ENCODE data around the gene MYCBPAP. TPM values are rescaled to one million over a fixed set of nuclear protein-coding genes. Genes with fewer than 3 reads are reported as not detected.
A peak's percentile ranks its signal among the peaks of the same experiment; 100 is the strongest.

The MYCBPAP gene
- total and polyA plus RNA-seq, 7 donors, result 0.05 to 0.99 (median 0.27) TPM; not detected in 2

GRCh38 chr17:50467114-50467854 is 41.0 kb upstream of the MYCBPAP start:
- no peak for DNase-seq
- no peak overlapping the region for H3K27ac ChIP-seq
- no peak overlapping the region for H3K4me3 ChIP-seq
- TF ChIP-seq CTCF (IDR thresholded peaks at IDR 0.05), result no peak
- no peaks in the 10 kb centered on the region for H3K9me3 ChIP-seq
- intact Hi-C loops (cut with DNase I), result loop anchor here in 1 of 2 donors (5.0 kb wide), 1 partner anchor 105 kb away; no protein-coding TSS in a partner anchor
- no peak for ATAC-seq
- 75 to 90% (median 85%) methylated on average over 7 of the region's 7 CpGs for WGBS, 3 donors
- H3K27me3 ChIP-seq (ENCODE audit: insufficient read depth in 3 of 3, low read length in 2 of 3), result no peaks in the 10 kb centered on the region
- H3K36me3 ChIP-seq (ENCODE audit: insufficient read depth in 1 of 2, low read depth in 1 of 2), result peaks cover 0 to 16% of the 10 kb centered on the region in 2 donors
- H3K4me1 ChIP-seq, result peaks cover 36% of the 10 kb centered on the region

- no peaks in the 10 kb centered on the region for H3K27me3 ChIP-seq (ENCODE audit: insufficient read depth in 3 of 3, low read length in 2 of 3)
- H3K36me3 ChIP-seq (ENCODE audit: insufficient read depth in 1 of 2, low read depth in 1 of 2), result peaks cover 0 to 10% of the 10 kb centered on the region in 2 donors
- no peak for TF ChIP-seq CTCF (IDR thresholded peaks at IDR 0.05)
- peaks cover 42% of the 10 kb centered on the region for H3K4me1 ChIP-seq
- DNase-seq, result no peak
- 57 to 76% (median 60%) methylated on average over 13 of the region's 13 CpGs for WGBS, 3 donors
- H3K9me3 ChIP-seq, result no peaks in the 10 kb centered on the region
- intact Hi-C loops (cut with DNase I), result loop anchor here in 1 of 2 donors (5.0 kb wide), 1 partner anchor 106 kb away; no protein-coding TSS in a partner anchor
- H3K4me3 ChIP-seq, result peak overlapping the region; percentile 65
- H3K27ac ChIP-seq, result no peak overlapping the region
- no peak for ATAC-seq
These were observed 40.4 kb upstream of the MYCBPAP start for GRCh38 chr17:50467855-50468303.

DNA sequence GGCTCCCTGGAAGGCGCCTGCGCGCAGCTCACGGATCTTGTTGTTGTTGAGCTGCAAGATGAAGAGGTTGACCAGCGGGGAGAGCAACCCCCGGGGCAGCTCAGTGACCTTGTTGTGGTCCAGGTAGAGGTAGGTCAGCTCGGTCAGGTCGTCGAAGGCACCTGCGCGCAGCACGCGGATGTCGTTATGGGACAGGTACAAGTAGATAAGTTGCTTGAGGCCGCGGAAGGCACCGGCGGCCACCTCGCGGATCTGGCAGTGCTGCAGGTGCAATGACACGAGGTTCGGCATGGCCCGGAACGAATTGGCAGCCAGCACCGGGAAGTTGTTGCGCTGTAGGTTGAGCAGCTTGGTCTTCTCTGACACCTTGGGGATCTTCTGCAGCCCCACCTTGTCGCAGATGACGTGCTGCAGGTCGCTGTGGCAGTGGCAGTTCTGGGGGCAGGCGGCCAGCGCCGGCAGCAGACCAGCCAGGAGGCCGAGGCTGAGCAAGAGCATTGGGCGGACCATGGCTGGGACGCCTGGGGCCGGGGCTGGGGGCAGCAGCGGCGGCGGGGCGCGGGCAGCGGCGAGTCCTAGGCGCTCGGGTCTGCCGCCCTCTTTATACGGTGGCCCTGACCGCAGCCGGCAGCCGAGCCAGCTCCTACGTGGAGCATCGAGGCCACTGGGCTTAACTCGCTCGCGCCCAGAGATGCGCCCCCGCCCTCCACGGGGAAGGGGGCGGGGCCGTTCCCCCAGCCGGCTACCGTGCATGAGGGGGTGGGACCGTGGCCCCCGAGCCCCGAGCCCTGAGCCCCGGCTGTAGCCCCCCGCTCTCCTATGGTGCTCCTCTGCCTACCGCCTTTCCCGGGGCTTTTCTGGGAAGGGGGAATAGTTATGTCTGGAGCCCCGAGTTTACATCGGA is 39.7 kb upstream of the MYCBPAP start, which contains the start of gene CHAD:
TSS of gene CHAD (minus strand) at position 577 of the 904 bp plus-strand sequence. CDS start at position 510, 67 bp downstream.
- H3K9me3 ChIP-seq, result no peaks in the 10 kb centered on the region
- 19 to 34% (median 20%) methylated on average over 55 to 71 of the region's 71 CpGs for WGBS, 3 donors
- no peaks in the 10 kb centered on the region for H3K27me3 ChIP-seq (ENCODE audit: insufficient read depth in 3 of 3, low read length in 2 of 3)
- ATAC-seq, result peak; percentile 35 to 45 (median 36)
- H3K4me3 ChIP-seq, result peak within 1 kb of the TSS; percentile 65
- peaks cover 42% of the 10 kb centered on the region for H3K4me1 ChIP-seq
- H3K36me3 ChIP-seq (ENCODE audit: insufficient read depth in 1 of 2, low read depth in 1 of 2), result peaks cover 0 to 4% of the 10 kb centered on the region in 2 donors
- intact Hi-C loops (cut with DNase I), result loop anchor here in 1 of 2 donors (5.0 kb wide), 1 partner anchor 106 kb away; no protein-coding TSS in a partner anchor
- DNase-seq, result peak; percentile 43 to 61
- H3K27ac ChIP-seq, result peak within 1 kb of the TSS; percentile 71
- no peak for TF ChIP-seq CTCF (IDR thresholded peaks at IDR 0.05)

DNA sequence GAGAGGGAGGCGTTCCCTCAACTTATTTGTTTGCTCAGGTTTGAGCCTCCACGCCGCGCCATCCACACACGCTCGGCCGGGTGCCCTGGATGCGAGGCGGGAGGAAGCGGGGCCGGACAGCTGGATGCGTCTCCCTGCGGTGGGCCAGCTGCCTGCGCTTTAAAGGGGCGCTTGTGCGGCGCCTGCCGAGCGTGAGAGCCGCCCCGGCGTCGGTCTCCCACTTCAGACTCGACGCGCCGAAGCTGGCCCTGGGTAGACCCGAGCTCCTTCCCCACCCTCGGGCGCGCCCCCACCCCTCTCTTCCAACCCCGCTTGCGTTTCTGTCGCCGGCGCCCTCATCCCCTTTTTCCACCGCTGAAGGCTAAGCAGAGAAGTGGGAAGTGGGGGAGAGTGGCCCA is 39.0 kb upstream of the MYCBPAP start:
- Histone ChIP-seq H3K4me1 (peaks cover 42% of the 10 kb centered on the region), H3K9me3 (no peaks in the 10 kb centered on the region), H3K27ac (no peak overlapping the region), H3K36me3 (ENCODE audit: insufficient read depth in 1 of 2, low read depth in 1 of 2) (no peaks in the 10 kb centered on the region), H3K27me3 (ENCODE audit: insufficient read depth in 3 of 3, low read length in 2 of 3) (no peaks in the 10 kb centered on the region), H3K4me3 (peak overlapping the region; percentile 65)
- no peak for TF ChIP-seq CTCF (IDR thresholded peaks at IDR 0.05)
- ATAC-seq, result peak in 3 of 4 donors; percentile 15 to 27 (median 26)
- DNase-seq, result peak in 1 of 2 donors; percentile 61
- WGBS, 3 donors, result 3 to 8% (median 5%) methylated on average over 28 to 37 of the region's 37 CpGs
- intact Hi-C loops (cut with DNase I), result loop anchor here in 1 of 2 donors (5.0 kb wide), 1 partner anchor 107 kb away; no protein-coding TSS in a partner anchor
